ENCODE data around the gene CEP68.
"Not testable (repeated sequence)": the region's sequence is repeated elsewhere in the genome, so short reads cannot be mapped to it uniquely, and the experiment has no call there.

CEP68 gene

GRCh38 chr2:65056215-65057053, at the start of gene CEP68:
CEP68 (plus strand) TSS chr2:65056416; CDS start chr2:65069445, 13,029 bp downstream.
- H3K4me1 ChIP-seq (ENCODE audit: control insufficient read depth, insufficient read depth, low read length) = no peaks in the 10 kb centered on the region
- peak within 1 kb of the TSS; percentile 0 for H3K9ac ChIP-seq (ENCODE audit: low read depth, low read length)
- H3K9me3 ChIP-seq (ENCODE audit: control insufficient read depth, insufficient read depth, low read length) = no peaks in the 10 kb centered on the region
- H3K36me3 ChIP-seq (ENCODE audit: control insufficient read depth, insufficient read depth, low read length) = no peaks in the 10 kb centered on the region
- H3K27me3 ChIP-seq (ENCODE audit: control insufficient read depth, insufficient read depth, low read length) = no peaks in the 10 kb centered on the region
- peak within 1 kb of the TSS; percentile 85 for H3K4me3 ChIP-seq (ENCODE audit: low read depth, low read length)

- peaks cover 6% of the 10 kb centered on the region for H3K4me1 ChIP-seq (ENCODE audit: control insufficient read depth, insufficient read depth, low read length)
- no peaks in the 10 kb centered on the region for H3K36me3 ChIP-seq (ENCODE audit: control insufficient read depth, insufficient read depth, low read length)
- no peak overlapping the region for H3K9ac ChIP-seq (ENCODE audit: low read depth, low read length)
- H3K4me3 ChIP-seq (ENCODE audit: low read depth, low read length) = no peak overlapping the region
- H3K27me3 ChIP-seq (ENCODE audit: control insufficient read depth, insufficient read depth, low read length) = no peaks in the 10 kb centered on the region
- no peaks in the 10 kb centered on the region for H3K9me3 ChIP-seq (ENCODE audit: control insufficient read depth, insufficient read depth, low read length)
These were observed 42.4 kb upstream of the CEP68 start for GRCh38 chr2:65013776-65014175.

- no peaks in the 10 kb centered on the region for H3K36me3 ChIP-seq (ENCODE audit: control insufficient read depth, insufficient read depth, low read length)
- peaks cover 6% of the 10 kb centered on the region for H3K4me1 ChIP-seq (ENCODE audit: control insufficient read depth, insufficient read depth, low read length)
- no peaks in the 10 kb centered on the region for H3K27me3 ChIP-seq (ENCODE audit: control insufficient read depth, insufficient read depth, low read length)
- no peak overlapping the region for H3K9ac ChIP-seq (ENCODE audit: low read depth, low read length)
- H3K9me3 ChIP-seq (ENCODE audit: control insufficient read depth, insufficient read depth, low read length) = no peaks in the 10 kb centered on the region
- H3K4me3 ChIP-seq (ENCODE audit: low read depth, low read length) = no peak overlapping the region
These were observed 40.5 kb upstream of the CEP68 start for GRCh38 chr2:65015731-65016130.

- Histone ChIP-seq H3K9me3 (ENCODE audit: control insufficient read depth, insufficient read depth, low read length) (no peaks in the 10 kb centered on the region), H3K4me3 (ENCODE audit: low read depth, low read length) (no peak overlapping the region), H3K9ac (ENCODE audit: low read depth, low read length) (peak overlapping the region; percentile 17), H3K27me3 (ENCODE audit: control insufficient read depth, insufficient read depth, low read length) (no peaks in the 10 kb centered on the region), H3K4me1 (ENCODE audit: control insufficient read depth, insufficient read depth, low read length) (peaks cover 6% of the 10 kb centered on the region), H3K36me3 (ENCODE audit: control insufficient read depth, insufficient read depth, low read length) (no peaks in the 10 kb centered on the region)
These were observed 39.4 kb upstream of the CEP68 start for GRCh38 chr2:65016789-65017188.

- peaks cover 6% of the 10 kb centered on the region for H3K4me1 ChIP-seq (ENCODE audit: control insufficient read depth, insufficient read depth, low read length)
- H3K9me3 ChIP-seq (ENCODE audit: control insufficient read depth, insufficient read depth, low read length) = no peaks in the 10 kb centered on the region
- H3K36me3 ChIP-seq (ENCODE audit: control insufficient read depth, insufficient read depth, low read length) = no peaks in the 10 kb centered on the region
- H3K9ac ChIP-seq (ENCODE audit: low read depth, low read length) = no peak overlapping the region
- no peaks in the 10 kb centered on the region for H3K27me3 ChIP-seq (ENCODE audit: control insufficient read depth, insufficient read depth, low read length)
- H3K4me3 ChIP-seq (ENCODE audit: low read depth, low read length) = no peak overlapping the region
These were observed 38.9 kb upstream of the CEP68 start for GRCh38 chr2:65017335-65017734.

GRCh38 chr2:65018141-65018582, 38.1 kb upstream of the CEP68 start:
- no peak overlapping the region for H3K9ac ChIP-seq (ENCODE audit: low read depth, low read length)
- H3K9me3 ChIP-seq (ENCODE audit: control insufficient read depth, insufficient read depth, low read length) = no peaks in the 10 kb centered on the region
- H3K4me1 ChIP-seq (ENCODE audit: control insufficient read depth, insufficient read depth, low read length) = peaks cover 6% of the 10 kb centered on the region
- no peaks in the 10 kb centered on the region for H3K27me3 ChIP-seq (ENCODE audit: control insufficient read depth, insufficient read depth, low read length)
- no peak overlapping the region for H3K4me3 ChIP-seq (ENCODE audit: low read depth, low read length)
- no peaks in the 10 kb centered on the region for H3K36me3 ChIP-seq (ENCODE audit: control insufficient read depth, insufficient read depth, low read length)

GRCh38 chr2:65019010-65019409, 37.2 kb upstream of the CEP68 start:
- H3K9me3 ChIP-seq (ENCODE audit: control insufficient read depth, insufficient read depth, low read length) = no peaks in the 10 kb centered on the region
- H3K4me3 ChIP-seq (ENCODE audit: low read depth, low read length) = no peak overlapping the region
- peaks cover under 1% of the 10 kb centered on the region for H3K4me1 ChIP-seq (ENCODE audit: control insufficient read depth, insufficient read depth, low read length)
- no peaks in the 10 kb centered on the region for H3K36me3 ChIP-seq (ENCODE audit: control insufficient read depth, insufficient read depth, low read length)
- no peak overlapping the region for H3K9ac ChIP-seq (ENCODE audit: low read depth, low read length)
- H3K27me3 ChIP-seq (ENCODE audit: control insufficient read depth, insufficient read depth, low read length) = no peaks in the 10 kb centered on the region

GRCh38 chr2:65019675-65020195, 36.5 kb upstream of the CEP68 start:
- Histone ChIP-seq H3K27me3 (ENCODE audit: control insufficient read depth, insufficient read depth, low read length) (no peaks in the 10 kb centered on the region), H3K4me3 (ENCODE audit: low read depth, low read length) (no peak overlapping the region), H3K4me1 (ENCODE audit: control insufficient read depth, insufficient read depth, low read length) (no peaks in the 10 kb centered on the region), H3K9ac (ENCODE audit: low read depth, low read length) (no peak overlapping the region), H3K9me3 (ENCODE audit: control insufficient read depth, insufficient read depth, low read length) (no peaks in the 10 kb centered on the region), H3K36me3 (ENCODE audit: control insufficient read depth, insufficient read depth, low read length) (no peaks in the 10 kb centered on the region)

GRCh38 chr2:65020251-65020650, 36.0 kb upstream of the CEP68 start:
- H3K9ac ChIP-seq (ENCODE audit: low read depth, low read length); H3K36me3 ChIP-seq (ENCODE audit: control insufficient read depth, insufficient read depth, low read length); H3K27me3 ChIP-seq (ENCODE audit: control insufficient read depth, insufficient read depth, low read length); H3K9me3 ChIP-seq (ENCODE audit: control insufficient read depth, insufficient read depth, low read length); H3K4me3 ChIP-seq (ENCODE audit: low read depth, low read length); H3K4me1 ChIP-seq (ENCODE audit: control insufficient read depth, insufficient read depth, low read length): not testable (repeated sequence)

GRCh38 chr2:65020943-65021528, 35.2 kb upstream of the CEP68 start:
- H3K4me1 ChIP-seq (ENCODE audit: control insufficient read depth, insufficient read depth, low read length) = no peaks in the 10 kb centered on the region
- H3K36me3 ChIP-seq (ENCODE audit: control insufficient read depth, insufficient read depth, low read length) = no peaks in the 10 kb centered on the region

GRCh38 chr2:65021709-65022108, 34.5 kb upstream of the CEP68 start:
- no peaks in the 10 kb centered on the region for H3K36me3 ChIP-seq (ENCODE audit: control insufficient read depth, insufficient read depth, low read length)
- no peak overlapping the region for H3K4me3 ChIP-seq (ENCODE audit: low read depth, low read length)
- no peak overlapping the region for H3K9ac ChIP-seq (ENCODE audit: low read depth, low read length)
- no peaks in the 10 kb centered on the region for H3K9me3 ChIP-seq (ENCODE audit: control insufficient read depth, insufficient read depth, low read length)
- H3K4me1 ChIP-seq (ENCODE audit: control insufficient read depth, insufficient read depth, low read length) = no peaks in the 10 kb centered on the region
- no peaks in the 10 kb centered on the region for H3K27me3 ChIP-seq (ENCODE audit: control insufficient read depth, insufficient read depth, low read length)

More at GRCh38 chr2:65020943-65021528, 35.2 kb upstream of the CEP68 start:
- H3K27me3 ChIP-seq (ENCODE audit: control insufficient read depth, insufficient read depth, low read length) = no peaks in the 10 kb centered on the region
- no peak overlapping the region for H3K9ac ChIP-seq (ENCODE audit: low read depth, low read length)
- no peak overlapping the region for H3K4me3 ChIP-seq (ENCODE audit: low read depth, low read length)
- no peaks in the 10 kb centered on the region for H3K9me3 ChIP-seq (ENCODE audit: control insufficient read depth, insufficient read depth, low read length)

GRCh38 chr2:65022189-65022588, 34.0 kb upstream of the CEP68 start:
- no peaks in the 10 kb centered on the region for H3K36me3 ChIP-seq (ENCODE audit: control insufficient read depth, insufficient read depth, low read length)
- H3K9me3 ChIP-seq (ENCODE audit: control insufficient read depth, insufficient read depth, low read length) = no peaks in the 10 kb centered on the region
- H3K4me1 ChIP-seq (ENCODE audit: control insufficient read depth, insufficient read depth, low read length) = no peaks in the 10 kb centered on the region
- H3K27me3 ChIP-seq (ENCODE audit: control insufficient read depth, insufficient read depth, low read length) = no peaks in the 10 kb centered on the region
- no peak overlapping the region for H3K4me3 ChIP-seq (ENCODE audit: low read depth, low read length)
- no peak overlapping the region for H3K9ac ChIP-seq (ENCODE audit: low read depth, low read length)

Data from iPS-15b (cell line).